ENCODE measurements around the gene OTX1. TPM values are rescaled to one million over a fixed set of nuclear protein-coding genes. Genes with fewer than 3 reads are reported as not detected.
A peak's percentile ranks its signal among the peaks of the same experiment; 100 is the strongest.

The OTX1 gene
- total RNA-seq = 0.10 to 0.53 TPM in 2 of 3 replicates, not detected in the other
- long read RNA-seq = 0 reads

GRCh38 chr2:63050334-63051041 lies at the start of gene OTX1:
TSS of gene OTX1 (plus strand) at chr2:63050830. CDS start at chr2:63052991, 2,161 bp downstream.
- peaks cover 82% of the 10 kb centered on the region for H3K27me3 Mint-ChIP-seq (ENCODE audit: low read depth)
- H3K9me3 Mint-ChIP-seq (ENCODE audit: low read depth) = no peaks in the 10 kb centered on the region
- TF ChIP-seq CTCF (IDR thresholded peaks at IDR 0.05) = no peak
- peak within 1 kb of the TSS; percentile 74 for H3K4me3 Mint-ChIP-seq (ENCODE audit: unreplicated experiment)
- H3K4me1 Mint-ChIP-seq (ENCODE audit: low read depth) = peaks cover 47% of the 10 kb centered on the region
- H3K36me3 Mint-ChIP-seq (ENCODE audit: low read depth) = peaks cover 14% of the 10 kb centered on the region
- no peak for DNase-seq (ENCODE audit: low spot score)
- H3K27ac Mint-ChIP-seq (ENCODE audit: unreplicated experiment) = peak within 1 kb of the TSS; percentile 45

- Mint-ChIP-seq H3K36me3 (ENCODE audit: low read depth) (peaks cover 11% of the 10 kb centered on the region), H3K4me1 (ENCODE audit: low read depth) (peaks cover 18% of the 10 kb centered on the region), H3K27me3 (ENCODE audit: low read depth) (no peaks in the 10 kb centered on the region), H3K27ac (ENCODE audit: unreplicated experiment) (no peak overlapping the region), H3K9me3 (ENCODE audit: low read depth) (peaks cover 5% of the 10 kb centered on the region), H3K4me3 (ENCODE audit: unreplicated experiment) (no peak overlapping the region)
- no peak for TF ChIP-seq CTCF (IDR thresholded peaks at IDR 0.05)
- no peak for DNase-seq (ENCODE audit: low spot score)
Observed at GRCh38 chr2:63001576-63001975, 49.1 kb upstream of the OTX1 start.

- no peak for DNase-seq (ENCODE audit: low spot score)
- Mint-ChIP-seq H3K27ac (ENCODE audit: unreplicated experiment) (no peak overlapping the region), H3K27me3 (ENCODE audit: low read depth) (no peaks in the 10 kb centered on the region), H3K36me3 (ENCODE audit: low read depth) (peaks cover 7% of the 10 kb centered on the region), H3K4me3 (ENCODE audit: unreplicated experiment) (no peak overlapping the region), H3K9me3 (ENCODE audit: low read depth) (peaks cover 5% of the 10 kb centered on the region), H3K4me1 (ENCODE audit: low read depth) (peaks cover 17% of the 10 kb centered on the region)
- TF ChIP-seq CTCF (IDR thresholded peaks at IDR 0.05) = no peak
Observed at GRCh38 chr2:63003351-63003750, 47.3 kb upstream of the OTX1 start.

- Mint-ChIP-seq H3K36me3 (ENCODE audit: low read depth) (peaks cover 7% of the 10 kb centered on the region), H3K27ac (ENCODE audit: unreplicated experiment) (no peak overlapping the region), H3K27me3 (ENCODE audit: low read depth) (no peaks in the 10 kb centered on the region), H3K9me3 (ENCODE audit: low read depth) (no peaks in the 10 kb centered on the region), H3K4me1 (ENCODE audit: low read depth) (peaks cover 3% of the 10 kb centered on the region), H3K4me3 (ENCODE audit: unreplicated experiment) (no peak overlapping the region)
- no peak for TF ChIP-seq CTCF (IDR thresholded peaks at IDR 0.05)
- no peak for DNase-seq (ENCODE audit: low spot score)
Observed at GRCh38 chr2:63007813-63008458, 42.7 kb upstream of the OTX1 start.

GRCh38 chr2:63008838-63009237 lies 41.8 kb upstream of the OTX1 start:
- Mint-ChIP-seq H3K27me3 (ENCODE audit: low read depth) (no peaks in the 10 kb centered on the region), H3K4me3 (ENCODE audit: unreplicated experiment) (no peak overlapping the region), H3K4me1 (ENCODE audit: low read depth) (peaks cover 3% of the 10 kb centered on the region), H3K27ac (ENCODE audit: unreplicated experiment) (no peak overlapping the region), H3K9me3 (ENCODE audit: low read depth) (no peaks in the 10 kb centered on the region), H3K36me3 (ENCODE audit: low read depth) (peaks cover 7% of the 10 kb centered on the region)
- no peak for TF ChIP-seq CTCF (IDR thresholded peaks at IDR 0.05)
- no peak for DNase-seq (ENCODE audit: low spot score)
